Measurements from ENCODE around the gene RPS6KA2. TPM values are rescaled to one million over a fixed set of nuclear protein-coding genes. Genes with fewer than 3 reads are reported as not detected.
A peak's percentile ranks its signal among the peaks of the same experiment; 100 is the strongest.

Gene RPS6KA2
- total RNA-seq, 1 experiment from 2014 or later, result 12.3 TPM

DNA sequence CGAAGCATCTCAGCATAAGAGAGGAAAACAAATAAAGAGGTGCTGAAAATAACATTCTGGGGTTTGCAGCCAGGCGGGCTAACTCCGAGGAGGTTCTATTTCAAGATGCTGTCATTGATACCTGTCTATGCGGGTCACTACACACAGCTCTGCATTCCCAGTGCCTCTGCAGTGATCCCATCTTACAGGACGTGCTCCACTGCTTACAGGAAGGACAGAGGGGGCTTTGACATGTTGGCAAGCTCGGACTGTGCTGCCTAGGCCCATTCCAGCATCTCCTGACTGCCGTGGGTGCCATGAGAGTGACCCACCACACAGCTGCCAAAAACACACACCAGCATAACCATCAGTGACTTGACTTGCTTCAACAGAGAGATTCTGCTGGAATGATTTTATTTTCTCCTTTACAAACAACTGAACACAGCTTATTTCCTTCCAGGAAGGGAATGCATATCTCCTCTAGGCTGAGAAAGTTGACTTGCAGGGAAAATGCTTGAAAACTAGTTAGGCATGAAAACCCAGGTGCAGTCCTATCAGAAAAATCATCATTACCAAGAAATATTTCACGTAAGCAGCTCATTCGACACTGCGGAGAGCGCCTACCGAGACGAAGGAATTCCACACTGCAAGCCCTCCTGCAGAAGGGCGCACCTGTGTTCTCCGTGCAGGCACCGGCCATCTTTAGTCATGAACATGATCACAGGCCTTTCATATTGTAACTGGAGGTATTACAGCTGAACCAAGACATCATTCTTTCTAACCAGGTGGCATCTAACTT lies 103.1 kb downstream of the RPS6KA2 start:
- Histone ChIP-seq H3K27ac (ENCODE audit: insufficient read length, low read depth, low read length) (no peak overlapping the region), H2BK12ac (ENCODE audit: insufficient read length, low read depth, low read length) (no peak overlapping the region), H3K9me3 (ENCODE audit: control insufficient read depth, low read depth, low read length) (no peaks in the 10 kb centered on the region), H3K4me1 (ENCODE audit: insufficient read depth, low read length) (no peaks in the 10 kb centered on the region), H2AK5ac (ENCODE audit: insufficient read length, low read length) (no peak overlapping the region), H3K14ac (ENCODE audit: insufficient read depth, low read length) (no peak overlapping the region), H4K20me1 (ENCODE audit: control insufficient read depth, insufficient read depth, insufficient read length) (no peaks in the 10 kb centered on the region), H3K27me3 (ENCODE audit: insufficient read depth, low read length) (no peaks in the 10 kb centered on the region), H3K9ac (ENCODE audit: extremely low read depth, insufficient read length, low read length) (no peak overlapping the region), H3K23me2 (ENCODE audit: insufficient read length, low read depth, low read length, poor library complexity, severe bottlenecking) (no peaks in the 10 kb centered on the region), H3K18ac (ENCODE audit: insufficient read length, low read depth, low read length) (no peak overlapping the region), H3K4ac (ENCODE audit: low read depth, low read length) (no peak overlapping the region), H3K79me1 (ENCODE audit: insufficient read depth, low read depth, low read length, poor library complexity, severe bottlenecking) (no peaks in the 10 kb centered on the region), H3K23ac (ENCODE audit: insufficient read length, low read depth, low read length) (no peak overlapping the region), H4K91ac (ENCODE audit: insufficient read length, low read depth, low read length) (no peak overlapping the region), H3K56ac (ENCODE audit: insufficient read length, low read depth, low read length) (no peak overlapping the region), H2BK120ac (ENCODE audit: low read depth, low read length, poor library complexity, severe bottlenecking) (no peak overlapping the region), H2BK20ac (ENCODE audit: low read depth, low read length, poor library complexity, severe bottlenecking) (no peak overlapping the region), H3K4me2 (ENCODE audit: insufficient read depth, insufficient read length, low read length) (no peak overlapping the region), H4K5ac (ENCODE audit: insufficient read length, low read depth, low read length) (no peak overlapping the region), H2BK5ac (ENCODE audit: insufficient read length, low read length) (no peak overlapping the region), H2AFZ (ENCODE audit: low read length) (no peak overlapping the region), H2BK15ac (ENCODE audit: low read depth, low read length) (no peak overlapping the region), H3T11ph (ENCODE audit: low read length) (no peak overlapping the region), H4K8ac (replicated peaks; ENCODE audit: insufficient read length, low read depth, low read length) (no peak overlapping the region), H3K79me2 (ENCODE audit: insufficient read depth, low read length) (no peaks in the 10 kb centered on the region)
- peaks cover 0 to 4% of the 10 kb centered on the region in 2 experiments; a peak in 1 of 5 replicates for H3K9me3 Mint-ChIP-seq
- H3K36me3 Mint-ChIP-seq (ENCODE audit: insufficient read depth in 1 of 3, low read depth in 3 of 3), result peaks cover 9 to 23% (median 17%) of the 10 kb centered on the region in 3 experiments
- TF ChIP-seq CTCF (conservative IDR thresholded peaks at IDR 0.05), result no peak
- H3K4me3 Mint-ChIP-seq, result no peak overlapping the region
- DNase-seq, result no peak
- peaks cover 3 to 6% of the 10 kb centered on the region in 2 experiments; a peak in 1 of 4 replicates for H3K4me1 Mint-ChIP-seq
- H3K27ac Mint-ChIP-seq, result peak overlapping the region in 1 of 3 experiments; percentile 51; a peak in 2 of 7 replicates
- whole genome bisulfite sequencing (ENCODE audit: extremely low coverage, insufficient read length, low lambda C conversion rate), result no CpG with 5 or more reads among the region's 16 CpGs
- no peaks in the 10 kb centered on the region for H3K27me3 Mint-ChIP-seq (ENCODE audit: low read depth)
